ENCODE data around the gene TSPAN15.

GRCh38 chr10:69472142-69472541 lies 20.9 kb downstream of the TSPAN15 start:
- TF ChIP-seq, protein P1, sequence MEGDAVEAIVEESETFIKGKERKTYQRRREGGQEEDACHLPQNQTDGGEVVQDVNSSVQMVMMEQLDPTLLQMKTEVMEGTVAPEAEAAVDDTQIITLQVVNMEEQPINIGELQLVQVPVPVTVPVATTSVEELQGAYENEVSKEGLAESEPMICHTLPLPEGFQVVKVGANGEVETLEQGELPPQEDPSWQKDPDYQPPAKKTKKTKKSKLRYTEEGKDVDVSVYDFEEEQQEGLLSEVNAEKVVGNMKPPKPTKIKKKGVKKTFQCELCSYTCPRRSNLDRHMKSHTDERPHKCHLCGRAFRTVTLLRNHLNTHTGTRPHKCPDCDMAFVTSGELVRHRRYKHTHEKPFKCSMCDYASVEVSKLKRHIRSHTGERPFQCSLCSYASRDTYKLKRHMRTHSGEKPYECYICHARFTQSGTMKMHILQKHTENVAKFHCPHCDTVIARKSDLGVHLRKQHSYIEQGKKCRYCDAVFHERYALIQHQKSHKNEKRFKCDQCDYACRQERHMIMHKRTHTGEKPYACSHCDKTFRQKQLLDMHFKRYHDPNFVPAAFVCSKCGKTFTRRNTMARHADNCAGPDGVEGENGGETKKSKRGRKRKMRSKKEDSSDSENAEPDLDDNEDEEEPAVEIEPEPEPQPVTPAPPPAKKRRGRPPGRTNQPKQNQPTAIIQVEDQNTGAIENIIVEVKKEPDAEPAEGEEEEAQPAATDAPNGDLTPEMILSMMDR (IDR thresholded peaks at IDR 0.05): no peak
- no peak for TF ChIP-seq POLR2A (IDR thresholded peaks at IDR 0.05)

Measured in testis (tissue), 2 donors.